HK-2 (cell line): Measurements from ENCODE around the gene STK11.
"Not testable (repeated sequence)": the region's sequence is repeated elsewhere in the genome, so short reads cannot be mapped to it uniquely, and the experiment has no call there.

Experiments used
- DNase-seq: peaks from one replicate; pipeline ENCODE4 v3.0.0-alpha.2; 2018; ENCODE audit not compliant: unreplicated experiment

The STK11 gene

GRCh38 chr19:1169411-1169791, 36.2 kb upstream of the STK11 start:
- DNase-seq: no peak

DNA sequence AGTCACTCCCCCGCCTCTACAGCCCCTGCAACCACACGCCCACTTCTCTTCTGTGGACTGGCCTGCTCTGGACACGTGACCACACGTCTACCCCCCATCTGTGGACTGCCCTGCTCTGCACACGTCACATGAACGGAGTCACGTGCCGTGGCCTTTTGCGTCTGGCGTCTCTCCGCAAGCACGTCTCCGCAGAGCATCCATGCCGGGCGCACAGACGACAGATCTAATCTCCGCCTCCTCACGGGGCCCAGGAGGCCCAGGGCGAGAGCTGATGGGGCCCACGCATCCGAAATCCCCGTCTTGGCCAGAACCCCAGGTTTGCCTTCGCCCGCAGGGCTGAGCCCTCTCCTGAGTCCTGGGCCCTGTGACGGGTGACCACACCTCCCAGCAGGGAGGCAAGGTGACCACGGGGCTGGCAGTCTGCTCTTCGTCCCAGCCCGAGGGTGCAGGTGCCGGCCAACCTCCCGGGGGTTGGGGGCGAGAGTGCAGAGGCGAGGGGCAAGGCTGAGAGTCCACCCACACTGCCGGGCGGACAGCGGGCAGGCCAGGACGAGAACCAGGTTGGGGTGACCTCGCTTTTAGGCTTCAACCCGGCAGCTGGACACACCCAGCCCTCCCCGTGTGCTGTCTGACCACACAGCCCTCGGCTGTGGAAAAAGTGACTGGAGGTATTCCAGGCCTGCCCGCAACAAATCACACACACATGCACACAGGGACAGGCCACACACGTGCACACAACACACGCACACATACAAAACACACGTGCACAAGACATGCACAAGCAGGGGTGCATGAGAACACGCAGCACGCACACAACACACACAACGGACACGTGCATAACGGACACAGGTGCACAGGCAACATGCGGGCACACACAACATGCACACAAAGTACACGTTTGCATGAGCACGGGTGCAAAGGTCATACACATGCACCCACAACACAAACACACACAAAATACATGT, 35.4 kb upstream of the STK11 start:
- no peak for DNase-seq

DNA sequence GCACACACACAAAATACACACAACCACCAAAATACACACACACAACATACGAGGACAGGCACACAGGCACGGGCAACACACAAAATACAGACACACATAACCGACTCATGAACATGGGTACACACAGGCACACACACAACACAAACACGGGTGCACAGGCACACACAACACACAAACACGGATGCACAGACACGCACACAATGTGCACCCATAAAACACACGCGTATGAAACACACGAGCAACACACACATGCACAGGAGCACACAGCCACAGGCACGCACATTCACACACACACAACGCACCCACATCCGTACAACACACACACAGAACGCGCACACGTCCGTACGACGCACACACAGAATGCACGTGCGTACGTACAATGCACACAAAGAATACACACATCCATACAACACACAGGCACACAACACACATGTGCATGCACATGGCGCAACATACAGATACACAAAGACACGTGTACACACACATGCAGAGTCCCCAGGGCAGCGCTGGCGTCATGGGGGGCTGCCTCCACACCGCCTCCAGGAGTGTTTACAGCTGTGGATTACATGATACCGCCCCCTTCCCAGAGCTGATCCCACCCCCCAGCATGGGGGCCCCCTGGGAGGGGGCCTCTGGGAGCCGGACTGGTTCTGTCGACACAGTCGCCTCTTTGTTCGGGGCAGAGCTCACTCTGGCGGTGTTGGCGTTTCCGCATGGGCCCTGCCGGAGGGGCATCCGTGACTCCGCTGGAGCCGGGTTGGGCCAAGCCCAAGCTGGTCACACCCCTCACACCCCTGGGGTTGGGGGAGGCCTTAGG, 34.4 kb upstream of the STK11 start:
- no peak for DNase-seq

DNA sequence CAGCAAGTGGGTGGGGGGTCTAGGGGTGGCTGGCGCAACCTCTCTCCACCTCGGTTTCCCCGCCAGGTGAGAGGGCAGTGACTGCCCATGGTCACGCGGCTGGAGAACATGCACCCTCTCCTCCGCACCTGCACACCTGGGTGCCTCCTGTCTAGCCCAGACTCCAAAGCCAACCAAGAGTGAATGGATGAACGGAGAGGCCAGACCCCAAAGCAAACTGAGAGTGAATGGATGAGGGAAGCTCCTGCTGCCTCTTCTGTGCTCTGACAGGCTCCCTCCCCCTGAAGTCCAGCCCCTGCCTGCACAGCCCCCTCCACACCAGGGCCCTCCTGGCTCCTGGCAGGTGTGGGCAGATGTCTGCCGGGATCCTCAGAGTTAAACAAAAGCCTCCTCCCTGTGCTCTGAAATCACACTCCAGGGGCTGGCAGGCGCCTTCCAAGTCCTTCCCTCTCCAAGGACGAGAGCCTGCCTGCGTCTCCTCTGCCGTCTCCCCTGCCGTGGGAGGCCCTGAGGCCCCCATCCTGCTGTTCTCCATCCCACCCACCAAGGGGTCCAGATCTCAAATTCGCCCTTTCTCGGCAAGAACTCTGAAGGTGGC, 33.7 kb upstream of the STK11 start:
- no peak for DNase-seq

DNA sequence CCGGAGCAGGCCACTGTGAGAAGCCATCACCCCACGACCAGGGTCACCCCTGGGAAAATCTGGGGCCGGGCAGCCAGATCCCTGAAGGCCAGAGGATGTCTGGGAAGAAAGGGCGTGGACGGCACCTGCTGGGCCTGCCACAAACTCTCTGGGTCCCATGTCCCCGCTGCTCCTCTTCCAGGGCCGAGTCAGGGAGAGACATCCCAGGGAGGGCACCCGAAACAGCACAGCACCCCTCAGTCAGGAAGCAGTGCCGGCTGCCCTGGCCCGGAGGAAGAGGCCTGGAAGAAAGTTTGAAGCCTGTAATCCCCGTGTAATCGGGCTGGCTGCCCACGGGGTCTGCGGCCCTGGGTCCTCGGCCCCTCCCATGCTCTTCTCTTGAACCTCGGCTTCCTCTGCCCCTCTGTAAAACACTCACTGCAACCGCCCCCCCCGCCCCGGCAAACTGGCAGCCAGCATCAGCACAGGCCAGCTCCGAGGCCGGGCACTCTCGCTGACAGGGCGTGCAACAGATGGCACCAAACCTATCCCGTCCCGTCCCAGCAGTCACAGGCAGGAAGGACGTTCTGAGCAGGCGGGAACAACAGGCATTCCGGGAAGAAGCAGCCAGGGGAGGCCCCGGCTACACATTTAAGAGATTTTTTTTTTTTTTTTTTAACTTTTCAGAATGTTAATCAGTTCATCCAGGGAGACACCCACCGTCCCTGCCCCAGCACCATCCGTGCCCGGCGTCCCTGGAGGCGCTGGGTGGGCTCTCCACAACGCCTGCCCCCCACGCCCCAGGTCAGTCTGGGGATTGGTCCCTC, 33.0 kb upstream of the STK11 start:
- DNase-seq: peak; percentile 77

GRCh38 chr19:1173159-1173844, 32.3 kb upstream of the STK11 start:
- DNase-seq: no peak

- DNase-seq: peak; percentile 97
Observed at GRCh38 chr19:1173845-1174809, 31.5 kb upstream of the STK11 start, which contains the start of gene SBNO2. Gene SBNO2 (minus strand): TSS chr19:1174268. CDS start chr19:1154276, 19,992 bp downstream.

- peak; percentile 94 for DNase-seq
Observed at GRCh38 chr19:1177322-1178114, 28.1 kb upstream of the STK11 start.

DNA sequence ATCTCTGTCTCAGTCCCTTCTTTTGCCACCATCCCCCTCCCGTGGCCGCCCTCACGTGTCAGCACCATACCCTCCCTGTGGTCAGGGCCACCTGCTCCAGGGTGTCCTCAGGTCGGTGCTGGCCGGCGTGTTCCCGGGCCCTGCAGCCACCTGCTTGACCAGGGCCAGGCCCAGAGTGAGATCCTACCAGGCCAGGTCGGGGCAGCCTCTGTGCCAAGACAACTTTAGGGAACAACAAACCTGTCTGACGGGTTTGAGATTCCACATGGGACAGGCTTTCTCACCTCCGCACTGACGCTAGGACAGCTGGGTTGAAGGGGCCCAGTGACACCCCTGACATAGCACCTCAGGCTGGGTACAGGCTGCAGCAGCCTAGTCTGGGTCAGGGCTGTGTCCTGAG, 24.0 kb upstream of the STK11 start:
- DNase-seq: no peak

GRCh38 chr19:1182068-1182467, 23.5 kb upstream of the STK11 start:
- no peak for DNase-seq

- peak; percentile 59 for DNase-seq
Observed at GRCh38 chr19:1182727-1183126, 22.9 kb upstream of the STK11 start.

- peak; percentile 86 for DNase-seq
Observed at GRCh38 chr19:1183543-1184172, 21.9 kb upstream of the STK11 start.

DNA sequence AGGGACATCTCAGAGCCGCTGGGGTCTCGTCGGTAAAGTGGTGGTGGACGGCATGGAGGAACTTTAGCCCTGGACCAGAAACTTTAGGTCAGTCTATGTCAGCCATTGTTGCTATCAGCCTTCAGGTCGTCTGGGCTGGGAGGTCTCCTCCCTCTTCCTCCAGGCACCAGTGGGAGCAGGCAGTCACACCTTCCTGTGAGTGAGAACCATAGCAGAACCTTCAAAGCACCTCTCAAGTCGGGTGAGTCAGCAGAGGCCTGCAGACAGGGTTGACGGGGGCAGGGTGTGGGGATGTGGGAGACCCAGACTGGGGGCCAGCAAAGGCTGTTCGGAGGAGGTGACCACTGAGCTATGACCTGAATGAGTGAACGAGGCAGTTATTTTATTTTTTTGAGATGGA, 16.2 kb upstream of the STK11 start:
- DNase-seq: peak; percentile 80

- DNase-seq: no peak
Observed at GRCh38 chr19:1199531-1199930, 6.0 kb upstream of the STK11 start.

GRCh38 chr19:1200614-1201013, 5.0 kb upstream of the STK11 start:
- not testable (repeated sequence) for DNase-seq

- no peak for DNase-seq
Observed at GRCh38 chr19:1206150-1206863, 729 bp downstream of the STK11 start.

DNA sequence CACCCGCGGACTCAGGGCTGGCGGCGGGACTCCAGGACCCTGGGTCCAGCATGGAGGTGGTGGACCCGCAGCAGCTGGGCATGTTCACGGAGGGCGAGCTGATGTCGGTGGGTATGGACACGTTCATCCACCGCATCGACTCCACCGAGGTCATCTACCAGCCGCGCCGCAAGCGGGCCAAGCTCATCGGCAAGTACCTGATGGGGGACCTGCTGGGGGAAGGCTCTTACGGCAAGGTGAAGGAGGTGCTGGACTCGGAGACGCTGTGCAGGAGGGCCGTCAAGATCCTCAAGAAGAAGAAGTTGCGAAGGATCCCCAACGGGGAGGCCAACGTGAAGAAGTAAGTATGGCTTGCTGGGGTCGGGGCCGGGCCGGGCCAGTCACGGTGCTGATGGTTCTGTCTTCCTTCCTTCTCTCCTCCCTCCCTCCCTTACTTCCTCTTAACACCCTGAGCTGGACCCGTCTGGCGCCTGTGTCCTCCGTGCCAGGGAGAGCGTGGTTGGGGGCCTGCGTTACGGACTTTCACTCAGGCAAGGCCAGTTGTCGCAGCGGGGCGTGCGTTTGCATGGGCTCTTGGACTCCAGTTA, 1.4 kb downstream of the STK11 start:
- peak; percentile 55 for DNase-seq
